Dermis microvascular lymphatic vessel endothelial cell (primary cell): ENCODE data around the gene SCGB1D2. TPM values are rescaled to one million over a fixed set of nuclear protein-coding genes. Genes with fewer than 3 reads are reported as not detected.
"Not testable (repeated sequence)": the region's sequence is repeated elsewhere in the genome, so short reads cannot be mapped to it uniquely, and the experiment has no call there.

Experiments
- DNase-seq, 2 donors: peaks; one replicate each; pipeline versions ENCODE4 v3.0.0 to v3.0.0-alpha.2; 2010; ENCODE audit warnings: low read depth in 2 of 2
- total RNA-seq: library from RNA; depleted of rRNA; stranded (reverse); fragments of >200 nt; gene quantifications from 2 replicates; pipeline ENCODE4 v1.2.1, GENCODE V29; 2014

SCGB1D2 gene
- not detected in 2 replicates for total RNA-seq

- DNase-seq: no peak
Measured at GRCh38 chr11:62242021-62242420, at the start of gene SCGB1D2. TSS of gene SCGB1D2 (plus strand) at chr11:62242239. CDS start at chr11:62242308, 69 bp downstream.

GRCh38 chr11:62193952-62194351, 48.1 kb upstream of the SCGB1D2 start:
- peak in 1 of 2 donors; percentile 8 for DNase-seq

DNA sequence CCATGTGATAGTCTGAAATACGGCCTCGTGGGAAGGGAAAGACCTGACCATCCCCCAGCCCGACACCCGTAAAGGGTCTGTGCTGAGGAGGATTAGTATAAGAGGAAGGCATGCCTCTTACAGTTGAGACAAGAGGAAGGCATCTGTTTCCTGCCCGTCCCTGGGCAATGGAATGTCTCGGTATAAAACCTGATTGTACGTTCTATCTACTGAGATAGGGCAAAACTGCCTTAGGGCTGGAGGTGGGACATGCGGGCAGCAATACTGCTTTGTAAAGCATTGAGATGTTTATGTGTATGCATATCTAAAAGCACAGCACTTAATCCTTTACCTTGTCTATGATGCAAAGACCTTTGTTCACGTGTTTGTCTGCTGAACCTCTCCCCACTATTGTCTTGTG, 47.0 kb upstream of the SCGB1D2 start:
- DNase-seq: not testable (repeated sequence)

- DNase-seq: no peak
Measured at GRCh38 chr11:62195945-62196344, 46.1 kb upstream of the SCGB1D2 start.

DNA sequence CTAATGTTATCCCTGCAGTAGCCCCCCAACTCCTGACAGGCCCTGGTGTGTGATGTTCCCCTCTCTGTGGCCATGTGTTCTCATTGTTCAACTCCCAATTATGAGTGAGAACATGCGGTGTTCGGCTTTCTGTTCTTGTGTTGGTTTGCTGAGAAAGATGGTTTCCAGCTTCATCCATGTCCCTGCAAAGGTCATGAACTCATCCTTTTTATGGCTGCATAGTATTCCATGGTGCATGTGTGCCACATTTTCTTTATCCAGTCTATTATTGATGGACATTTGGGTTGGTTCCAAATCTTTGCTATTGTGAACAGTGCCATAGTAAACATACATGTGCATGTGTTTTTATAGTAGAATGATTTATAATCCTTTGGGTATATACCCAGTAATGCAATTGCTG, 44.6 kb upstream of the SCGB1D2 start:
- DNase-seq: not testable (repeated sequence)

- DNase-seq: no peak
Measured at GRCh38 chr11:62201376-62201775, 40.7 kb upstream of the SCGB1D2 start.

GRCh38 chr11:62202910-62203309, 39.1 kb upstream of the SCGB1D2 start:
- DNase-seq: no peak

DNA sequence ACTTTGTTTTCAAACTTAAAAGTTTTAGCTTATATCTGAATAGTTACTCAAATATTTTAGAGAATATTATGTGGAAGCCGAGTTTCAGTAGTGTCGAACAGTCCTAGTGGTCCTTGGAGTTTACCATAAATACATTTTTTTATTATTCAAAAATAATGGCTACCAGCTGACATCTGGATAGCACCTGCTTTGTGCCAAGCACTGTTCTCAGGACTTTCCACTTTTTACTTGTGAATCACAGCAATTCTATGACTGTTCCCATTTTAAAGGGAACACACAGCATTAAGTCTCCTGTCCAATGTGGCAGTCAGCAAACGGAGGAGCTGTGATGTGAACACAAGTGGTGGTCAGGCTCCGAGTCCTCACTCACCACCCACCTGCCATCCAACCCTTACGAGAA, 37.6 kb upstream of the SCGB1D2 start:
- DNase-seq: no peak

DNA sequence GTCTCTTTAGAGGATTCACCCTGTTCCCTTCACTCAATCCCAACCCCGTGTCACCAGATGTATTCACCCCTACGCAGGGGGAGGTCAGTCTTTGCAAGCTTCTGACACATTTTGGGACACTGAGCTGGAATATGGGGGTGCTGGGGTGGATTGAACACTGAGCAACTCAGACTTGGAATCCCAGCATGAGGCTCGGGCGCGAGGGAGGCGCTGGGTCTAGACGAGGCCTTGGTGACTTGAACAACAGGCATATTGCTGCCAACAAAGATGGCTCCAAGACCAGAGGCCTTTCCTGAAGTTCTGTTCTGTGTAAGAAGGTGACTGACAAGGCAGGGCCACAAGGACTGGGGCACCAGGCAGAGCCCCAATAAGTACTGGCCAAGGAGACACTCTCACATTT, 36.6 kb upstream of the SCGB1D2 start:
- DNase-seq: no peak

GRCh38 chr11:62206276-62207066, 35.6 kb upstream of the SCGB1D2 start:
- not testable (repeated sequence) for DNase-seq

- DNase-seq: no peak
Measured at GRCh38 chr11:62208785-62209144, 33.3 kb upstream of the SCGB1D2 start.

DNA sequence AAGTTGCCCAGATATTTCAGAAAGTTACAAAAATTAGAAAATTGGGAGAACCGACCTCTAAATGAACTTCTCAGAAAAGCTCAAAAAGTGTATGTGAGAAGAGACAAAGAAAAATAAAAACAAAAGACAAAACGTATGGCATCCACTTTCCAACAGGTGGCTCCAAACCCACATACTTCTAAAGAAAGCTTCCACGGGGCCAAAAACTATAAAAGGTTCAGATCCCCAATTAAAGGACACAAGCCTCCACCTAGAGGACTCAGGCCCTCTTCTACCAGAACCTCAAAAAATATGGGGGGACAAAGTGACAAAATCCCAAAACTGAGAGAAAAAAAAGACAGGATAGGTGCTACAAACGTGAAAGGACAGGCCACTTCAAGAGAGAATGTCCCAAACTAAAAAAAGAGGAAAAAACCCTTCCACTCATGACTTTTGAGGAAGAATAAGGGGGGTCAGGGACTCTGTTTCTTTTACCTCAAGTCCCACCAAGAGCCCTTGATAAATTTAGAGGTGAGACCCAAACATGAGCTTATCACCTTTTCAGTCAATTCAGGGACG, 24.8 kb upstream of the SCGB1D2 start:
- DNase-seq: peak in 1 of 2 donors; percentile 30

- no peak for DNase-seq
Measured at GRCh38 chr11:62221498-62221897, 20.5 kb upstream of the SCGB1D2 start.

- peak in 1 of 2 donors; percentile 36 for DNase-seq
Measured at GRCh38 chr11:62223095-62223494, 18.9 kb upstream of the SCGB1D2 start.

DNA sequence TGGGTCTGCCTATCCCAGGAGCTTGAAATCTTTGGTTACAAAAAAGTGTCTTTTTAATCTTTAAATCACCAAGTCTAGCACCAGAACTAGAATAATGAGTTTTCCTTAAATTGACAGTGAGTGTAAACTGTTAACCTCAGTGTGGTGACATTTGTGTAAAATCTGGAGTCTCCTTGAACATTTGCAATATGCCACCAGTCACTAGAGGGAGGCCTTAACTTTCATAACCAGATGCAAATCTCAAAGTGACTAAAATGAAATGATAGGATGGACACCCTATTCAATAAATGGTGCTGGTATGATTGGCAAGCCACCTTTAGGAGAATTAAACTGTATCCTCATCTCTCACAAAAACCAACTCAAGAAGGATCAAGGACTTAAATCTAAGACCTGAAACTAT, 8.3 kb upstream of the SCGB1D2 start:
- peak; percentile 4 to 23 for DNase-seq

- no peak for DNase-seq
Measured at GRCh38 chr11:62236187-62236586, 5.9 kb upstream of the SCGB1D2 start.

DNA sequence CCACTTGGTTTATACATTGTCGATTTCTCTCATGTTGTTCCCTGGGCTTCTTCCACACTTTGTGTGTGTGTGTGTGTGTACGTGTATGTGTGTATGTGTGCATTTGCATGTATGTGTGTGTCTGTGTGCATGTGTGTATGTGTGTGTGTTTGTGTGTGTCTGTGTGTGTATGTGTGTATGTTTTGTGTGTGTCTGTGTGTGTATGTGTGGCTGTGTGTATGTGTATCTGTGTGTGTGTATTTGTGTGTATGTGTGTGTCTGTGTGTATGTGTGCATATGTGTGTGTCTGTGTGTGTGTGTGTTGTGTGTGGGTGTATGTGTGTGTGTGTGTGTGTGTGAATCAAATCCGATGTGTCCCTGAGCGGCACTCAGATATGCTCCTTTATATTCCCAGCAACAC, 4.5 kb upstream of the SCGB1D2 start:
- DNase-seq: no peak

DNA sequence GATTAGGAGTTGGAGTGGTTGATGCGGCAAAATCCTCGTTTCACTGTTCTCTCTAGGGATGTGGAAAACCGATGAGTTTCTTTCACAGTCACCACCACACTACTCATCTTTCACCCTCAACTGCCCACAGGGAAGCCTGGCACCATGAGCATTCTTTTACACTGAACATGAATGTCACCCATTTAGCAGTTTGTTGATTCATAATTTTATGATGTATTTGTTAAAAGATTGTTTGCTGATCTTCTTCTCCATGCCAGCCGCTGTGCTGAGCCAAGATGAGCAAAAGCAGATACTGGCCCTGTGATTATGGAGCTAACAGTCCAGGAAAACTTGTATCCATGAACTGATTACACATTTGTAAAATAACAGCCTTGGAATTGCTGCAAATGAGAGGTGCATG, 3.9 kb upstream of the SCGB1D2 start:
- DNase-seq: no peak

- DNase-seq: no peak
Measured at GRCh38 chr11:62241095-62241494, 944 bp upstream of the SCGB1D2 start.

DNA sequence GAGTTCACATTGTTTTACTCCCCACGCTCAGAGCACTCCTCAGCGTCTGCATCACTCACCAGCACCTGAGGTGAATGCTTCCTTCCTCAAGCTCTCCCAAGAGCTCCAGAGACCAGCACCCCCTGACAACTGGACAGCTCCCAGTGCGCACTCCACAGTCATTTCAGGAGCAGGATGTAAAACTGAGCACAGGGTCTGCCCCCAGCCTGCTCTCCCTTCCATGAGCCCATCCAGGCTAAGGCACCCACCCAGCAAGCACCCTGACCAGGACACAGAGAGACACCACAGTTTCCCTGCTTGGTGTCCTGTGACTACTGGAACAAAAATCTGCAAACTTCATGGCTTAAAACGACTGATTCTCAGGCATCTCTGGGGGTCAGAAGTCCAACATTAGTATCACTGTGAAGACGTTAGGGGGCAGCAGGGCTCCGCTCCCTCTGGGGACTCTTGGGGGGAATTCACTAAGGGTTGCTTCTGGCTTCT, 3.3 kb downstream of the SCGB1D2 start:
- peak in 1 of 2 donors; percentile 57 for DNase-seq

DNA sequence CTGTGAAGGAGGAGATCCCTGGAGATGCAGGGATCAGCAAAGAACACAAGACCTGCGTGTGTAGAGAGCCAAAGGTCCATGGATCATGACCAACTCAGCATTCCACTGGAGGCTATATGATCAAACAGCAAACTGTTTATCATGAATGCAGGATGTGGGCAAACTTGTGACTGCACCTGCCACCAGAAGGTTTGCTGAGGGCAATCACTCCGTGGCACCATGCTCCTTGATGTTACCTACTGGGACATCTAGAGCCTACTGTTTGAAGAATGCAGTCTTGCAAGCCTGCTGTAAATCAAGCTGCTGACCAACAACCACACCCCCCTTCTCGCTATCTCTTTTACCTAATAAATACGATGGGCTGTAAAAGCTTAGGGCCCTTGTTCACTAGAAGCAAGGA, 9.7 kb downstream of the SCGB1D2 start:
- no peak for DNase-seq

DNA sequence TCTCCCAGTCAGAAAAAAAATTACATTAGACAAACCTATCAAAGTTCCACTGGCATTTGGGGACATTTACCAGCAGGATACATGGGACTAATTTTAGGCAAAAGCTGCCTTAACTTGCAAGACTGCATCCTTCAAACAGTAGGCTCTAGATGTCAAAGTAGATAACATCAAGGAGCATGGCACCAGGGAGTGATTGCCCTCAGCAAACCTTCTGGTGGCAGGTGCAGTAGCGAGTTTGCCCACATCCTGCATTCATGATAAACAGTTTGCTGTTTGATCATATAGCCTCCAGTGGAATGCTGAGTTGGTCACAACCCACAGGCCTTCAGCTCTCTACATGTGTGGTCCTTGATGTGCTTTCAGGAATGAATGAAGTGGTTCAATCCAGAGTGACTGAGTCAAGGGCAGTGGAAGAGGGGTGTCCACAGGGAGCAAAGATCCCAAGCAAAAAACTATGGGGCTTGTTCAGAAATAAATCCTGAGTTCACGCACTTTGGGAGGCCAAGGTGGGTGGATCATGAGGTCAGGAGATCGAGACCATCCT, 12.0 kb downstream of the SCGB1D2 start:
- no peak for DNase-seq

DNA sequence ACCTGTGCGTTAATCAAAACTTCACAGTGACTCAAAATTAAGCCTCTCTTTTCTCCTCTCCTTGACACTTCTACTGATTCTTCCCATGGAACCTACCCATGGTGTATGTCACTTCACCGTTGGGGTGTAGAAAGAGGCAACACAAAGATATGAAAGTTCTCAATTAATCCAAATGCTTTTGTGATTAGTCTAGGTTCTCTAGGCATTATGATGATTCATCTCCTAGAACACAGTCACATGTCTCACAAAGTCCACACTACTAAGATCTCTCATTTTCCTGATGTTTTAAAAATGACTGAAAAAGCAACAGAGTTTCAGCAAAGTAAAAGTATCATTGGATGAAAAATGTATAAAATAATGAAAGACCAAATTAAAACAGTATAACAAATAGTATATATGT, 14.2 kb downstream of the SCGB1D2 start:
- no peak for DNase-seq
